Measurements from ENCODE around the gene AUTS2. TPM values are rescaled to one million over a fixed set of nuclear protein-coding genes. Genes with fewer than 3 reads are reported as not detected.

Gene AUTS2
- total RNA-seq, 1 experiment from 2014 or later = 256 TPM

DNA sequence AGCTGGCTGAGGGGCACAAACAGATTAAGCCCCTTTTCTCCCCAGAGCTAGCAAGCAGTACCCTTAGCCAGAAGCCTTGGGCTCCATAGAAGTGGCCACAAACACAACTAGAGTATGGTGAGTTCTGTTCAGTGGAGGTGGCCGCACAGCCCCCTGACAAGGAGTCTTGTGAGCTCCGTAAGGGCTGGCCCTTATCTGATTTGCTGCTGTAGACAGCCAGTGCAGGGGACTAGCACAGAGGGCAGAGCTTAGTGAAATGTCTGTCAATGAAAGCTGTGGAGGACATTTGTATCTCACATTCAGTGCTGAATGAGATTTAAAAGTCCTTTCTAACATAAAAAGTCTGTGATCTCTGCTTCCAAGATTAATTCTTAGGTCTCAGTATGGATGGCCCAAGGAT is 137.3 kb downstream of the AUTS2 start:
- Histone ChIP-seq H2BK15ac (ENCODE audit: low read depth, low read length) (no peak overlapping the region), H4K8ac (replicated peaks; ENCODE audit: insufficient read length, low read depth, low read length) (no peak overlapping the region), H3K9me3 (ENCODE audit: control insufficient read depth, low read depth, low read length) (no peaks in the 10 kb centered on the region), H3K4ac (ENCODE audit: low read depth, low read length) (no peak overlapping the region), H2BK5ac (ENCODE audit: insufficient read length, low read length) (no peak overlapping the region), H3K27me3 (ENCODE audit: insufficient read depth, low read length) (no peaks in the 10 kb centered on the region), H3K4me2 (ENCODE audit: insufficient read depth, insufficient read length, low read length) (no peak overlapping the region), H3K23me2 (ENCODE audit: insufficient read length, low read depth, low read length, poor library complexity, severe bottlenecking) (no peaks in the 10 kb centered on the region), H3K4me1 (ENCODE audit: insufficient read depth, low read length) (peaks cover 12% of the 10 kb centered on the region; the same call in 1 of the 2 replicates), H3K14ac (ENCODE audit: insufficient read depth, low read length) (no peak overlapping the region), H3K18ac (ENCODE audit: insufficient read length, low read depth, low read length) (no peak overlapping the region), H3K79me2 (ENCODE audit: insufficient read depth, low read length) (no peaks in the 10 kb centered on the region), H3T11ph (ENCODE audit: low read length) (no peak overlapping the region), H2AK5ac (ENCODE audit: insufficient read length, low read length) (no peak overlapping the region), H2AFZ (ENCODE audit: low read length) (no peak overlapping the region), H3K79me1 (ENCODE audit: insufficient read depth, low read depth, low read length, poor library complexity, severe bottlenecking) (no peaks in the 10 kb centered on the region), H3K23ac (ENCODE audit: insufficient read length, low read depth, low read length) (no peak overlapping the region), H2BK20ac (ENCODE audit: low read depth, low read length, poor library complexity, severe bottlenecking) (no peak overlapping the region), H4K91ac (ENCODE audit: insufficient read length, low read depth, low read length) (no peak overlapping the region), H2BK12ac (ENCODE audit: insufficient read length, low read depth, low read length) (no peak overlapping the region), H4K5ac (ENCODE audit: insufficient read length, low read depth, low read length) (no peak overlapping the region), H3K56ac (ENCODE audit: insufficient read length, low read depth, low read length) (no peak overlapping the region), H4K20me1 (ENCODE audit: control insufficient read depth, insufficient read depth, insufficient read length) (no peaks in the 10 kb centered on the region), H3K9ac (ENCODE audit: extremely low read depth, insufficient read length, low read length) (no peak overlapping the region), H3K27ac (ENCODE audit: insufficient read length, low read depth, low read length) (no peak overlapping the region), H2BK120ac (ENCODE audit: low read depth, low read length, poor library complexity, severe bottlenecking) (no peak overlapping the region)
- Mint-ChIP-seq H3K27ac (no peak overlapping the region), H3K4me1 (peaks cover 56 to 64% of the 10 kb centered on the region in 2 experiments), H3K36me3 (ENCODE audit: insufficient read depth in 1 of 3, low read depth in 3 of 3) (no peaks in the 10 kb centered on the region), H3K27me3 (ENCODE audit: low read depth) (no peaks in the 10 kb centered on the region; the same call in 1 of the 2 replicates), H3K9me3 (no peaks in the 10 kb centered on the region), H3K4me3 (no peak overlapping the region)
- TF ChIP-seq, protein P1, sequence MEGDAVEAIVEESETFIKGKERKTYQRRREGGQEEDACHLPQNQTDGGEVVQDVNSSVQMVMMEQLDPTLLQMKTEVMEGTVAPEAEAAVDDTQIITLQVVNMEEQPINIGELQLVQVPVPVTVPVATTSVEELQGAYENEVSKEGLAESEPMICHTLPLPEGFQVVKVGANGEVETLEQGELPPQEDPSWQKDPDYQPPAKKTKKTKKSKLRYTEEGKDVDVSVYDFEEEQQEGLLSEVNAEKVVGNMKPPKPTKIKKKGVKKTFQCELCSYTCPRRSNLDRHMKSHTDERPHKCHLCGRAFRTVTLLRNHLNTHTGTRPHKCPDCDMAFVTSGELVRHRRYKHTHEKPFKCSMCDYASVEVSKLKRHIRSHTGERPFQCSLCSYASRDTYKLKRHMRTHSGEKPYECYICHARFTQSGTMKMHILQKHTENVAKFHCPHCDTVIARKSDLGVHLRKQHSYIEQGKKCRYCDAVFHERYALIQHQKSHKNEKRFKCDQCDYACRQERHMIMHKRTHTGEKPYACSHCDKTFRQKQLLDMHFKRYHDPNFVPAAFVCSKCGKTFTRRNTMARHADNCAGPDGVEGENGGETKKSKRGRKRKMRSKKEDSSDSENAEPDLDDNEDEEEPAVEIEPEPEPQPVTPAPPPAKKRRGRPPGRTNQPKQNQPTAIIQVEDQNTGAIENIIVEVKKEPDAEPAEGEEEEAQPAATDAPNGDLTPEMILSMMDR (conservative IDR thresholded peaks at IDR 0.05) = no peak
- no peak for DNase-seq
- WGBS (ENCODE audit: extremely low coverage, insufficient read length, low lambda C conversion rate) = no CpG with 5 or more reads among the region's 2 CpGs

Data from H9 (cell line).